GM12892 (cell line): ENCODE results near the gene TBC1D22A.

Experiments used
- POLR2A ChIP-seq: IDR thresholded peaks from 2 replicates; pipeline ENCODE4 v1.6.1; 2011; ENCODE audit warnings: low read depth, low read length, control low read depth
- POLR2AphosphoS5 ChIP-seq: IDR thresholded peaks from 2 replicates; pipeline ENCODE4 v1.6.1; 2011; ENCODE audit warnings: low read depth, low read length, control low read depth

GRCh38 chr22:46869831-46870441, 107.5 kb downstream of the TBC1D22A start:
- TF ChIP-seq POLR2A = no peak
- TF ChIP-seq POLR2AphosphoS5 = no peak
